Renal cortical epithelial cell (primary cell): ENCODE results near the gene SLC2A5. TPM values are rescaled to one million over a fixed set of nuclear protein-coding genes. Genes with fewer than 3 reads are reported as not detected.
"Not testable (repeated sequence)": the region's sequence is repeated elsewhere in the genome, so short reads cannot be mapped to it uniquely, and the experiment has no call there.

Source experiments
- DNase-seq: peaks from one replicate; pipeline ENCODE4 v3.0.0-alpha.2; 2011; ENCODE audit warnings: low read depth
- total RNA-seq: library from RNA; depleted of rRNA; stranded (reverse); fragments of >200 nt; gene quantifications from 2 replicates; pipeline ENCODE4 v1.2.3, GENCODE V29; 2014

Gene SLC2A5
- 1.6 TPM in 1 of 2 replicates, not detected in the other for total RNA-seq

- no peak for DNase-seq
These were observed at the start of gene SLC2A5 for GRCh38 chr1:9069326-9070100. SLC2A5 (minus strand) TSS chr1:9069635; CDS start chr1:9069536, 99 bp downstream.

- DNase-seq: no peak
These were observed 48.8 kb upstream of the SLC2A5 start for GRCh38 chr1:9118186-9118585.

- no peak for DNase-seq
These were observed 46.1 kb upstream of the SLC2A5 start for GRCh38 chr1:9115351-9116205.

- no peak for DNase-seq
These were observed 43.8 kb upstream of the SLC2A5 start for GRCh38 chr1:9112961-9113880.

GRCh38 chr1:9111957-9112356 lies 42.5 kb upstream of the SLC2A5 start:
- no peak for DNase-seq

- no peak for DNase-seq
These were observed 41.9 kb upstream of the SLC2A5 start for GRCh38 chr1:9111357-9111691.

- peak; percentile 97 for DNase-seq
These were observed 41.4 kb upstream of the SLC2A5 start for GRCh38 chr1:9110669-9111356.

- no peak for DNase-seq
These were observed 38.7 kb upstream of the SLC2A5 start for GRCh38 chr1:9108056-9108665.

GRCh38 chr1:9107136-9107535 lies 37.7 kb upstream of the SLC2A5 start:
- DNase-seq: no peak

GRCh38 chr1:9106286-9106685 lies 36.9 kb upstream of the SLC2A5 start:
- no peak for DNase-seq

- no peak for DNase-seq
These were observed 36.0 kb upstream of the SLC2A5 start for GRCh38 chr1:9105336-9105867.

- DNase-seq: peak; percentile 47
These were observed 32.2 kb upstream of the SLC2A5 start for GRCh38 chr1:9101510-9102146.

GRCh38 chr1:9100471-9101043 lies 31.1 kb upstream of the SLC2A5 start:
- peak; percentile 69 for DNase-seq

- DNase-seq: no peak
These were observed 30.1 kb upstream of the SLC2A5 start for GRCh38 chr1:9099555-9099954.

- no peak for DNase-seq
These were observed 28.7 kb upstream of the SLC2A5 start for GRCh38 chr1:9097947-9098705.

- no peak for DNase-seq
These were observed 26.4 kb upstream of the SLC2A5 start for GRCh38 chr1:9095818-9096217.

GRCh38 chr1:9093996-9094595 lies 24.7 kb upstream of the SLC2A5 start:
- DNase-seq: not testable (repeated sequence)

GRCh38 chr1:9093581-9093980 lies 24.1 kb upstream of the SLC2A5 start:
- no peak for DNase-seq

GRCh38 chr1:9093091-9093490 lies 23.7 kb upstream of the SLC2A5 start:
- no peak for DNase-seq
